Stimulated activated CD8-positive, alpha-beta memory T cell treated with anti-CD3 and anti-CD28 coated beads, Interleukin-7, amount 100 ng/mL, for 48 hours (primary cell): ENCODE data around the gene NOVA1.

Experiments
- DNase-seq, 2 donors: peaks; one replicate each; pipeline ENCODE4 v3.0.0-alpha.2; 2020; ENCODE audit warnings: low read depth in 1 of 2; ENCODE audit errors: extremely low read depth in 1 of 2

NOVA1 gene

DNA sequence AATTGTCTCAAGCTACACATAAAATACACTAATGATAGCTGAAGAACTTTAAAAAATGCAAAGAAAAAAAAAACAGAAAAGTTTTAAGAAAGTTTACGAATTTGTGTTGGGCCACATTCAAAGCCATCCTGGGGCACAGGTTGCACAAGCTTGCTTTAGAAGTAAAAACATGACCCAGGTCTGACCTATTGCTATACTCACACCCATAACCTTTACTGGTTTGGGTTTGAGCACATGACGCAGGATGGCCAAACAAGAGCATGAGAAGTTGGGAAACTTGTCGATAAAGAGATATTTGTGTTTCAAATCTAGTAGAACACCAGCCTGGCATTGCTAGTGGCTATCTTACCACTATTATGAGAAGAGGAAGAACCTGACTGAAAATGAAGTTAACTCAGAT is 143.7 kb downstream of the NOVA1 start:
- DNase-seq, result no peak

- no peak for DNase-seq
Observed at GRCh38 chr14:26448181-26448855, 149.5 kb downstream of the NOVA1 start.

GRCh38 chr14:26444822-26445221 is 153.0 kb downstream of the NOVA1 start:
- DNase-seq, result no peak

DNA sequence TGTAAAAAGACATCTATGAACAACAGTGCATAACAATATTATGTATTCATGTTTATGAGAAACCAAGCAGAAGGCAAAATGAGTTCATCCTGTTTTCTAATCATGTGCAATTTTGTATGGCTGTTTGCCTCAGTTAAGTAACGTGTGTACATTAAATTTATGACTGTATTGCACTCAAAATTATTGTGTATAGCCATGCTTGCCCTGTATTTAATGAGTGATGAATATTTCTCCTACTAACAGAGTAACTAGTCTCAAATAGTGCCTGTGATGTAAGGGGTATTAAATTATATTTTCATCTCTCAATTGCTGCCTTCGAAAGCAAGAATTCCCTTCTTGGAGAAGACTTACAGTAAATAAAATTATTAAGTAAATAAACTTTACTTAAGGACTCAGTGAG is 154.2 kb downstream of the NOVA1 start:
- DNase-seq, result no peak

GRCh38 chr14:26429205-26429604 is 168.6 kb downstream of the NOVA1 start:
- DNase-seq, result no peak

- no peak for DNase-seq
Observed at GRCh38 chr14:26427097-26427496, 170.7 kb downstream of the NOVA1 start.

DNA sequence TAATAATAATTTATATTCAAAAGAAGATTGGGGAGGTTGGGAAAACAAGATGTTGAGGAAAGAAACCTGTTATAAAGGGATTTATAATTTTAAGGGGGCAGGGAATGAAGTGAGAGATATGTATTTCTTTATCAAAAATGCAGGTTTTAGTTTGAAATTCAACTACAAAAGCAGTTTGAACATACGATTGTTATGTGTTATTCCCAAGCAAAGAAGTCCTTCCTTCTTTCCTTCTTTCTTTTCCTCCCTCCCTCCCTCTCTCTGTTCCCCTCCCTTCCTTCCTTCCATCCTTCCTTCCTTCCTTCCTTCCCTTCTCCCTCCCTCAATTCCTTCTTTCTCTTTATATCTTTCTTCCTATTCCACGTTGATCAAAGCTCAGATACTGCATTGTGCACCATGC is 173.3 kb downstream of the NOVA1 start:
- no peak for DNase-seq

- no peak for DNase-seq
Observed at GRCh38 chr14:26415618-26416123, 182.2 kb downstream of the NOVA1 start.

DNA sequence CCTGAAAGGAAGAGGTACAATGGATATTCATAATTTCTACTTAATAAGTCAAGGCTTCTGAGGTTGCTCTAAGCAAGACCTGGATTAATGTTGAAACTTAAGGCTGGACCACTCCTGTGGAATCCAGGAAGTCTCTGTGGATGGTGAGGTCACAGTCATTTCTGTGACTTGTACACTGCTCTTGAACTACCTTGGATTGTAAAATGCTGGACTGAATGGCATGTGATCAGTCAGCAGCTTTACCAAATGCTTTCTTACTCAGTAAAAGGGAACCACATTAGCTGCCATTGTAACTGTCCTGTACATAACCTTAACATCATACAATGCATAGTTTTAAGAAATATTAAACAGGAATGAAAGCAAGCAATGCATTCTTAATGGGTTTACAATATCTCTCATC is 182.9 kb downstream of the NOVA1 start:
- DNase-seq, result no peak

GRCh38 chr14:26414103-26414502 is 183.7 kb downstream of the NOVA1 start:
- no peak for DNase-seq

- DNase-seq, result no peak
Observed at GRCh38 chr14:26412421-26412820, 185.4 kb downstream of the NOVA1 start.

DNA sequence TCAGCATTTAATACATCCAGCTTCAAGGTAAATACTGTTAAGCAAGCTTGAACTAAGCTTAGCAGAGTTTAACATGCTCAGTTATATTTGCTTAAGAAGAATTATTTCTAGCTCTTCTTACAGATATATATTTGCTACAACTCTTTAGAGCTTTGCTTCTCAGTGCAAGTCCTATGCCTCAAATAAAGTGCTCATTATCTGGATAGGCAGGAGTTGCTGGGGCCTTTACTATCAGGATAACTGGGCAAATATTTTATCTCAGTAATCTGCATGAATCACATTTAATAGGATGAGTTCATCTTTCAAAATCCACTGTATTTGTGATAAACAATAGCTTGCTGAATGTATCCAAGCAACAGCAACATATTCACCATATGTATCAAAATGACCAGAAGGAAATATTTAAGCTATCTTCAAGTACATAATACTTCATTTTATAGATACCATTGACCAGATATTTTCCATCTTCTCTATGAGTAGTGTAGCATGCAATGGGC is 187.6 kb downstream of the NOVA1 start:
- DNase-seq, result no peak

DNA sequence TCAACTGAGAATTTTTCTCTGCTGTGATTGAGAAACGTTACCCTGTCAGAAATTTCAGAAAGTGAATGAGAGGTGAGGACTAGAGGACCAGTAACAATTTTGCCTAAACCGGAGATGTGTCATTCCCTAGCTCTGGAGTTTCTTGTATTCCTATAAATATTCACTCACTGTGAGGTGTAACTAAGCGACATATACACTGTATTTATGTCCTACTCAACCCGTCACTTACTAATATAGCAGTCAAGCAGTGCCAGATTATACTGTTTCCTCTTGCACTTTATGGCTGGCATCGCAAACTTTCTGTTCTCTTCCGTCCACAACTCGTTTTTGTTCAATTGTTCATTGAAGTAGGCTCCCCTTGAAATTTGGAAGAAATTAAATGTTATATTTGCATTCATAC is 192.9 kb downstream of the NOVA1 start:
- DNase-seq, result no peak

GRCh38 chr14:26403760-26404159 is 194.1 kb downstream of the NOVA1 start:
- no peak for DNase-seq

- no peak for DNase-seq
Observed at GRCh38 chr14:26402126-26402525, 195.7 kb downstream of the NOVA1 start.

DNA sequence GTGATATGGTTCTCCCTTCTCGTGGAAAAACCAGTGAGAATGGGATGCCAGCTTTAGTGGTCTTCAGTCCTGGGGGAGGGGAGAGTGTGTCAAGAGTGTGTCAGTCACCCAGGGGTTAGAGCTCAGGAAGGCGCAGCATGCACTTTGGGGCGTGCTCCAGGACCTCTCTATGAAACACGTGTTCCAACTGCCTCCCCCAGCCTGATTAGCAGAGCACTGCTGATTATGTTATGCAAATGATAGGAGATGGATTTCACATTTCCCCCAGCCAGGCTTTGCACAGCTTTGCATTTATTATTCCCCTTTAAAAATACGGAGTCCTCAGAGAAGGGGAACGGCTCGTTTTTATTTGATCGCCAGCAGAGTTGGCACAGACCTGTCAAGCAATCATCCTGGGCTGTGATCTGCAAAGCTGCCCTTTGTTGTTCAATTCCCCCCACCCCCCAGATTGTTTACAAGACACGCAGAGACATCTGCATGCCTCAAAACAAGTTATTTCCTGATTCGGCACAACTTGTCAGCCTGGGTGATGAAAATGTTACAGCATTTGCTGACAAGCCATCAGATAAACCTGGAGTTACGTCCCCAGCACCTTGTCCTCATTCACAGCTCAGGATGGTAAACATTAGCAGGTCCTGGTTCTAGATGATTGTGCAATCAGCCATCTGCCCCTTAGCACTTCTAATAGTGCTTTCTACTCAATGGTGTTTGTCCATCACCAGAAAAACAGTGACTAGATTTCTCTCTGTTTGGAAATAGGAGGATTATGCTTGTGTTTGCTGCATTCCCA is 196.5 kb downstream of the NOVA1 start:
- DNase-seq, result no peak

GRCh38 chr14:26400373-26400772 is 197.5 kb downstream of the NOVA1 start:
- no peak for DNase-seq

DNA sequence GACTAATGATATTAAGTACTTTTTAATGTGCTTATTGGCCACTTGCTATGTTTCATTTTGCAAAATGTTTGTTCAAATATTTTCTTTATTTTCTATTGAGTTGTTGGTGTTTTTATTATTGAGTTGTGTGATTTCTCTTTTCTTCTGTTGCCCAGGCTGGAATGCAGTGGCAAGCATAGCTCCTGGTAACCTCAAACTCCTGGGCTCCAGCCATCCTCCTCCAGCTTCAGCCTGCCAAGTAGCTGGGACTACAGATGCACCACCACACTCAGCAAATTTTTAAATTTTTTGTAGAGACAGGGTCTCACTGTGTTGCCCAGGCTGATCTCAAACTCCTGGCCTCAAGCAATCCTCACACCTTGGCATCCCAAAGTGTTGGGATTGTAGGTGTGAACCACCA is 199.2 kb downstream of the NOVA1 start:
- no peak for DNase-seq
